Neutrophil (primary cell): ENCODE data around the gene DNAJB12.

Source experiments
- H3K27ac ChIP-seq: fragments of 200-600 bp; sonication (generic); 2 replicates; pipeline ENCODE4 v1.5.1; 2016; ENCODE audit warnings: mild to moderate bottlenecking, moderate library complexity
- H3K27me3 ChIP-seq: fragments of 200-600 bp; sonication (generic); 2 replicates; pipeline ENCODE4 v1.6.0; 2016; ENCODE audit warnings: mild to moderate bottlenecking
- H3K36me3 ChIP-seq: fragments of 200-600 bp; sonication (generic); 2 replicates; pipeline ENCODE4 v1.5.1; 2017
- H3K4me1 ChIP-seq, 2 experiments: fragments of 200-600 bp in 1 of 2; sonication (generic) in 1 of 2; 1 replicate in 1 of 2; 2 replicates in 1 of 2; pipeline versions ENCODE4 v1.5.1 to v1.6.1; 2013 to 2016; ENCODE audit warnings: low read depth in 1 of 2, low read length in 1 of 2, mild to moderate bottlenecking in 1 of 2, moderate library complexity in 1 of 2; ENCODE audit not compliant: control insufficient read depth in 1 of 2, insufficient read depth in 1 of 2
- H3K4me3 ChIP-seq, 2 experiments: fragments of 200-600 bp in 1 of 2; sonication (generic) in 1 of 2; 1 replicate in 1 of 2; 2 replicates in 1 of 2; pipeline ENCODE4 v1.5.1; 2013 to 2016; ENCODE audit warnings: low read depth in 1 of 2, low read length in 1 of 2, mild to moderate bottlenecking in 1 of 2, moderate library complexity in 1 of 2
- H3K9me3 ChIP-seq: fragments of 200-600 bp; sonication (generic); 2 replicates; pipeline ENCODE4 v1.5.1; 2016
- CTCF ChIP-seq: fragments of 200-600 bp; sonication (generic); IDR thresholded peaks from 2 replicates; pipeline ENCODE4 v1.5.1; 2016; ENCODE audit warnings: antibody characterized with exemption

DNAJB12 gene

GRCh38 chr10:72336259-72337038 is 18.3 kb downstream of the DNAJB12 start:
- no peaks in the 10 kb centered on the region for H3K27me3 ChIP-seq
- peaks cover 69% of the 10 kb centered on the region for H3K36me3 ChIP-seq
- no peaks in the 10 kb centered on the region for H3K9me3 ChIP-seq
- no peak overlapping the region for H3K4me3 ChIP-seq
- no peak for TF ChIP-seq CTCF
- peak overlapping the region; percentile 81 for H3K27ac ChIP-seq
- H3K4me1 ChIP-seq, result peaks cover 54 to 57% of the 10 kb centered on the region in 2 experiments

DNA sequence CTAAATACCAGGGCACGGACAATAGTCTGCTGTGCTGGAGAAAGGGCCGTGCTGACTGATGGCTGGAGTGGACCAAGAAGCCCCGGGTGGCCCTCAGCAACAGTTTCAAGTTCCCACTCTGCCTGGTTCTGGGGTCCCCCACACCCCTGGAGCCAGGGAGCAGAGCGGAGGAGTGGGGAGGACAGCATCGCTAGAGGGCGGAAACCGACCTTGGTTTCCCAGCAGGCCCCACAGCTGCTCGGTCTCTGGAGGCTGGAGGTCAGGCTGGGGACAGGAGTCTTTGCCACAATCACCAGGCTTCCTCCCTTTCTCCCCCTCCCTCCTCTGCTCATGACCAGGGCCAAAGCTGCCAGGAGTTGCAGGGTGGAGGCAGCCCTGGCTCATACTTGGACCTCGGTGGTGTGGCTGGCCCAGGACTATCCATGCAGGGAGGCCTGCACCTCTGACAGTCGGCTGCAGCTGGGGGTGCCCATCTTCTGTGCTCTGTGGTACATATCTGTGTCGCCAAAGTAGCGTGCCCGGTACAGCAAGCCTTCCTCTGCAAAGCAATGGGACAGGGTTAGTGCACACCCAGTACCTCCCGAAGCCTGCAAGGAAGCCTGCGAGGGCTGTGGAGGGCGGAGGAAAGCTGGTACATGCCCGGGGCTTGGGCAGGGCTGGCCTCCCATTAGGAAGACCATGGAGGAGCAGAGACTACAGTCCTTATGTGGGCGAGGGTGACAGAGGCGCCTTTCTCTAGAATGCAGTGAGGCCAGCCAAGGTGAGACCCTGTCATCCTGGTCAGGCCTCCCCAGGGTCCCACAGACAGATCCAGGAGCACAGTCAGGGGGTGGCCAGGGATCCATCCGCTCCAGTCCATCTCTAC is 19.1 kb downstream of the DNAJB12 start:
- peak overlapping the region; percentile 81 for H3K27ac ChIP-seq
- H3K4me3 ChIP-seq, result peak overlapping the region; percentile 43 to 48
- H3K9me3 ChIP-seq, result no peaks in the 10 kb centered on the region
- H3K4me1 ChIP-seq, result peaks cover 62 to 66% of the 10 kb centered on the region in 2 experiments
- no peak for TF ChIP-seq CTCF
- peaks cover 61% of the 10 kb centered on the region for H3K36me3 ChIP-seq
- H3K27me3 ChIP-seq, result no peaks in the 10 kb centered on the region

DNA sequence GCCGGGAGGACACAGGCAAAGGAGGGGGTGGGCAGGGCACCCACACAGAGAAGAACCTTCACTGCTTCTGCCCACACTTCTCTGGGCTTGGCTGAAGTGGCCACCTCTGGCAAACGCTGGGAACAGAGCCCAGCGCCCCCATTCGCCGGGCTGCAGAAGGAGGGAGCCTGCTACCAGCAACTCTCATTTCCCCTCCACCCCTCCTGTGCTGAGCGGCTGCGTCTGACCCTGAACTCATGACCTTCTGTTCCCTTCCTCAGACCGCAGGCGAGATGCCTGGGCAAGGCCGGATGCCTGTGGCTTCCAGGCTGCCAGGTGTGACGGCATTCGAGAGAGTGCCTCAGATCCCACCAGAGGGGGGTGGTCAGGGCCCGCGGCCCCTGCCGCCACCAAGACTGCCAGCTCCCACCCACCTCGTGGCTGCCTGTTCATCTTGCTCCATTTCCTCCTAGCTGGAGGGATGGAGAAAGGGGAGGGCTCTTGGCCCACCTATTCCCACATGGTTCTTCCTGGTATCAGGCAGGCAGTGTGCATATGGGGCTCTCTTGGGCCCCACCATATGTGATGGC is 19.8 kb downstream of the DNAJB12 start:
- Histone ChIP-seq H3K36me3 (peaks cover 53% of the 10 kb centered on the region), H3K27me3 (no peaks in the 10 kb centered on the region), H3K27ac (peak overlapping the region; percentile 81), H3K9me3 (no peaks in the 10 kb centered on the region), H3K4me3 (peak overlapping the region; percentile 43 to 48), H3K4me1 (peaks cover 69 to 73% of the 10 kb centered on the region in 2 experiments)
- TF ChIP-seq CTCF, result peak; percentile 69

GRCh38 chr10:72334196-72334824 is 20.4 kb downstream of the DNAJB12 start:
- no peak for TF ChIP-seq CTCF
- H3K9me3 ChIP-seq, result no peaks in the 10 kb centered on the region
- H3K27me3 ChIP-seq, result no peaks in the 10 kb centered on the region
- peaks cover 49% of the 10 kb centered on the region for H3K36me3 ChIP-seq
- peak overlapping the region in 1 of 2 experiments; percentile 48 for H3K4me3 ChIP-seq
- peaks cover 75 to 79% of the 10 kb centered on the region in 2 experiments for H3K4me1 ChIP-seq
- H3K27ac ChIP-seq, result peak overlapping the region; percentile 81
